Esophagus squamous epithelium (tissue), 4 donors: ENCODE measurements around the gene GMPPB.

Experiments used
- POLR2A ChIP-seq, 4 donors: fragments of 450-650 bp; IDR thresholded peaks; one replicate each; pipeline ENCODE4 v1.6.1; 2017; ENCODE audit warnings: antibody characterized with exemption in 4 of 4, mild to moderate bottlenecking in 4 of 4, moderate library complexity in 3 of 4
- TF ChIP-seq, protein P1 (sequence below), 6 experiments: fragments of 450-650 bp in 4 of 6; fragments of 200-600 bp in 2 of 6; sonication (generic) in 2 of 6; IDR thresholded peaks; one replicate each; pipeline ENCODE4 v1.5.1; 2016 to 2019; ENCODE audit warnings: antibody characterized with exemption in 6 of 6, mild to moderate bottlenecking in 4 of 6, moderate library complexity in 4 of 6

DNA sequence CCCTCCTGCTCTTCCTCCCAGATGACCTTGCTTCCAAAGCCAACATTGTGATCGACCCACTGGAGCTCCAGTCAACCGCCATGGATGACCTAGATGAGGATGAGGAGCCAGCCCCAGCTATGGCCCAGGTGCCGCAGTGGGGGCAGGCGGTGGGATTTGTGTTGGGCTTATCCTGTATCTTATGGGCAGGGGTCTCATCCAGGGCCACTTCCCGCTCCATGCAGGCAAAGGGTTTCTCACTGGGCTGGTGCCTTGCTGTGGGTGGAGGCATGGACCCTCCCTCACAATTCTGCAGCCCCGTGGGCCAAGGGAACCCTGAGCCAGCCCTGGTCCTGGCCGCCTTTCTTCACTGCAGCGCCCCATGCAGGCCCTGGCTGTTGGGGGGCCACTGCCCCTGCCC is 19.1 kb downstream of the GMPPB start:
- TF ChIP-seq, protein P1, sequence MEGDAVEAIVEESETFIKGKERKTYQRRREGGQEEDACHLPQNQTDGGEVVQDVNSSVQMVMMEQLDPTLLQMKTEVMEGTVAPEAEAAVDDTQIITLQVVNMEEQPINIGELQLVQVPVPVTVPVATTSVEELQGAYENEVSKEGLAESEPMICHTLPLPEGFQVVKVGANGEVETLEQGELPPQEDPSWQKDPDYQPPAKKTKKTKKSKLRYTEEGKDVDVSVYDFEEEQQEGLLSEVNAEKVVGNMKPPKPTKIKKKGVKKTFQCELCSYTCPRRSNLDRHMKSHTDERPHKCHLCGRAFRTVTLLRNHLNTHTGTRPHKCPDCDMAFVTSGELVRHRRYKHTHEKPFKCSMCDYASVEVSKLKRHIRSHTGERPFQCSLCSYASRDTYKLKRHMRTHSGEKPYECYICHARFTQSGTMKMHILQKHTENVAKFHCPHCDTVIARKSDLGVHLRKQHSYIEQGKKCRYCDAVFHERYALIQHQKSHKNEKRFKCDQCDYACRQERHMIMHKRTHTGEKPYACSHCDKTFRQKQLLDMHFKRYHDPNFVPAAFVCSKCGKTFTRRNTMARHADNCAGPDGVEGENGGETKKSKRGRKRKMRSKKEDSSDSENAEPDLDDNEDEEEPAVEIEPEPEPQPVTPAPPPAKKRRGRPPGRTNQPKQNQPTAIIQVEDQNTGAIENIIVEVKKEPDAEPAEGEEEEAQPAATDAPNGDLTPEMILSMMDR (IDR thresholded peaks at IDR 0.05): no peak
- no peak for TF ChIP-seq POLR2A (IDR thresholded peaks at IDR 0.05)
